Thyroid gland (tissue), 4 donors: Measurements from ENCODE around the gene ELL.

Experiments used
- POLR2A ChIP-seq, 2 donors: fragments of 450-650 bp; IDR thresholded peaks; one replicate each; pipeline ENCODE4 v1.6.1; 2017; ENCODE audit warnings: antibody characterized with exemption in 2 of 2, mild to moderate bottlenecking in 2 of 2, moderate library complexity in 1 of 2
- TF ChIP-seq, protein P1 (sequence below), 6 experiments: fragments of 200-600 bp in 3 of 6; fragments of 450-650 bp in 3 of 6; sonication (generic) in 3 of 6; IDR thresholded peaks; one replicate each; pipeline ENCODE4 v1.5.1; 2016 to 2019; ENCODE audit warnings: antibody characterized with exemption in 6 of 6, mild to moderate bottlenecking in 2 of 6, inconsistent platforms in 1 of 6, moderate library complexity in 1 of 6

DNA sequence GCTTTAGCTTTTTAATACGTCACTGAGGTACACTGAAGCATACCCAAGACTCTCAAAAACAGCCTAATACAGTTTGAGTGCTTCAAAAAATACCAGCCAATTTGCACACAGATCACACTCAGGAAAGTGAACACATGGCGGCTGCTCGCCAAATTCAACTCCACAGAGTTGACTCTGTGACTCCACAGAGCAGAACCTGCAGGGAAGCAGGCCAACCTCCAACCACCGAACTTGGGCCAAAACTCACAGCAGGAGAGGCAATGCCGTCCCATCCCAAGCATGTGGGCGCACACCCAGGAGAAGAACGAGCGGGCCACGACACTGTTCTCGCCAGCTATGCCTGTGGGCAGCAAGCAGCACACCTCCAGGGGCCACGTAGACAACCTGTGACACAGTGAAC lies 21.1 kb downstream of the ELL start:
- TF ChIP-seq, protein P1, sequence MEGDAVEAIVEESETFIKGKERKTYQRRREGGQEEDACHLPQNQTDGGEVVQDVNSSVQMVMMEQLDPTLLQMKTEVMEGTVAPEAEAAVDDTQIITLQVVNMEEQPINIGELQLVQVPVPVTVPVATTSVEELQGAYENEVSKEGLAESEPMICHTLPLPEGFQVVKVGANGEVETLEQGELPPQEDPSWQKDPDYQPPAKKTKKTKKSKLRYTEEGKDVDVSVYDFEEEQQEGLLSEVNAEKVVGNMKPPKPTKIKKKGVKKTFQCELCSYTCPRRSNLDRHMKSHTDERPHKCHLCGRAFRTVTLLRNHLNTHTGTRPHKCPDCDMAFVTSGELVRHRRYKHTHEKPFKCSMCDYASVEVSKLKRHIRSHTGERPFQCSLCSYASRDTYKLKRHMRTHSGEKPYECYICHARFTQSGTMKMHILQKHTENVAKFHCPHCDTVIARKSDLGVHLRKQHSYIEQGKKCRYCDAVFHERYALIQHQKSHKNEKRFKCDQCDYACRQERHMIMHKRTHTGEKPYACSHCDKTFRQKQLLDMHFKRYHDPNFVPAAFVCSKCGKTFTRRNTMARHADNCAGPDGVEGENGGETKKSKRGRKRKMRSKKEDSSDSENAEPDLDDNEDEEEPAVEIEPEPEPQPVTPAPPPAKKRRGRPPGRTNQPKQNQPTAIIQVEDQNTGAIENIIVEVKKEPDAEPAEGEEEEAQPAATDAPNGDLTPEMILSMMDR (IDR thresholded peaks at IDR 0.05): no peak
- no peak for TF ChIP-seq POLR2A (IDR thresholded peaks at IDR 0.05)
